Umbilical cord (tissue), 2 donors: ENCODE data around the gene FAM78B. TPM values are rescaled to one million over a fixed set of nuclear protein-coding genes. Genes with fewer than 3 reads are reported as not detected.

Experiments
- DNase-seq: peaks from one replicate; pipeline ENCODE4 v3.0.0-alpha.2; 2015; ENCODE audit warnings: low spot score
- total RNA-seq: library from RNA; depleted of rRNA; stranded (reverse); fragments of >200 nt; gene quantifications from one replicate; pipeline ENCODE4 v1.2.3, GENCODE V29; 2014; ENCODE audit warnings: low replicate concordance; ENCODE audit not compliant: insufficient read depth

Gene FAM78B
- total RNA-seq, 1 donor from 2014 or later, result 13.5 TPM

GRCh38 chr1:166120281-166120680, 46.5 kb downstream of the FAM78B start:
- no peak for DNase-seq

- DNase-seq, result no peak
These were observed 47.3 kb downstream of the FAM78B start for GRCh38 chr1:166119471-166119965.

- no peak for DNase-seq
These were observed 49.0 kb downstream of the FAM78B start for GRCh38 chr1:166117776-166118175.

- DNase-seq, result no peak
These were observed 50.8 kb downstream of the FAM78B start for GRCh38 chr1:166116026-166116425.

GRCh38 chr1:166114419-166114818, 52.4 kb downstream of the FAM78B start:
- no peak for DNase-seq

- DNase-seq, result no peak
These were observed 53.2 kb downstream of the FAM78B start for GRCh38 chr1:166113630-166114029.

GRCh38 chr1:166113031-166113430, 53.8 kb downstream of the FAM78B start:
- DNase-seq, result no peak

GRCh38 chr1:166112425-166112824, 54.4 kb downstream of the FAM78B start:
- no peak for DNase-seq

- DNase-seq, result no peak
These were observed 55.4 kb downstream of the FAM78B start for GRCh38 chr1:166111430-166111829.

- DNase-seq, result no peak
These were observed 76.6 kb downstream of the FAM78B start for GRCh38 chr1:166090244-166090643.

- DNase-seq, result no peak
These were observed 77.0 kb downstream of the FAM78B start for GRCh38 chr1:166089804-166090203.

GRCh38 chr1:166088572-166088955, 78.2 kb downstream of the FAM78B start:
- DNase-seq, result no peak

- DNase-seq, result no peak
These were observed 78.8 kb downstream of the FAM78B start for GRCh38 chr1:166087734-166088571.

GRCh38 chr1:166086113-166086883, 80.5 kb downstream of the FAM78B start:
- DNase-seq, result no peak

- no peak for DNase-seq
These were observed 82.2 kb downstream of the FAM78B start for GRCh38 chr1:166084613-166085012.

- no peak for DNase-seq
These were observed 82.9 kb downstream of the FAM78B start for GRCh38 chr1:166083887-166084286.

- no peak for DNase-seq
These were observed 84.2 kb downstream of the FAM78B start for GRCh38 chr1:166082601-166083000.

GRCh38 chr1:166080967-166081870, 85.6 kb downstream of the FAM78B start:
- DNase-seq, result no peak

- DNase-seq, result no peak
These were observed 86.4 kb downstream of the FAM78B start for GRCh38 chr1:166080277-166080966.

- no peak for DNase-seq
These were observed 87.5 kb downstream of the FAM78B start for GRCh38 chr1:166079276-166079675.

- DNase-seq, result no peak
These were observed 93.3 kb downstream of the FAM78B start for GRCh38 chr1:166073489-166073888.
